22Rv1 (cell line): ENCODE data around the gene NTN1.

Experiments used
- CTCF ChIP-seq: fragments of 450-650 bp; IDR thresholded peaks from 2 replicates; pipeline ENCODE4 v1.5.1; 2017; ENCODE audit warnings: mild to moderate bottlenecking
- ZFX ChIP-seq: fragments of 450-650 bp; IDR thresholded peaks from 2 replicates; pipeline ENCODE4 v1.6.1; 2017; ENCODE audit warnings: antibody characterized with exemption, borderline replicate concordance

GRCh38 chr17:9204637-9205329 is 183.5 kb downstream of the NTN1 start:
- TF ChIP-seq CTCF (no peak), ZFX (no peak)
